ENCODE measurements around the gene ABHD14A.

Gene ABHD14A

DNA sequence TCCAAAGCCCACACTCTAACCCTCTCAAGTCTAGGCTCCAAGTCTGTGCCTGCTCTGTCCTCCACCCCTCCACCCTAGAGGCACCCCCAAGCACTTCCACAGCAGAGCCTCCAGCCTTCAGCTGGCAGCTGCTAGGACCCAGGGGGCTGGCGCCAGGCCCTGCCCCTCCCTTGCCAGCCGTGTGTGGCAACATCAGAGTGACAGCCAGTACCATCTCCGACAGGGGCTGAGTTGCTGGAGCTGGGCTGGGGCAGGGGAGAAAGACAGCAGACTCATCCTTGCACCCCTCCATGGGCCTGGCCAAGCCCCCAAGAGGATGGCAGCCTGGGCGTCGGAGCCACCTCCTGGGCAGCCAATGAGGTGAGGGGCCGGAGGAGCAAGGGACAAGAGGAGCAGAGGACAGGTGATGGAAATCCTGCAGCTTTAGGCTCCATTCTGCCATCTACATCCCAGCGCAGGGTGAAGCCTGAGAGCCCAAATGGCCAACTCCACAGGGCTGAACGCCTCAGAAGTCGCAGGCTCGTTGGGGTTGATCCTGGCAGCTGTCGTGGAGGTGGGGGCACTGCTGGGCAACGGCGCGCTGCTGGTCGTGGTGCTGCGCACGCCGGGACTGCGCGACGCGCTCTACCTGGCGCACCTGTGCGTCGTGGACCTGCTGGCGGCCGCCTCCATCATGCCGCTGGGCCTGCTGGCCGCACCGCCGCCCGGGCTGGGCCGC is 19.5 kb upstream of the ABHD14A start, which contains the start of gene GPR62:
Gene GPR62 (plus strand): TSS at position 207 of the 718 bp plus-strand sequence. CDS start 272 bp downstream, at position 479.
- no peak for DNase-seq (ENCODE audit: insufficient read length, low spot score)
- FAIRE-seq, result no peak

- FAIRE-seq, result no peak
- no peak for DNase-seq (ENCODE audit: insufficient read length, low spot score)
Observed at GRCh38 chr3:51955893-51956770, 18.7 kb upstream of the ABHD14A start.

DNA sequence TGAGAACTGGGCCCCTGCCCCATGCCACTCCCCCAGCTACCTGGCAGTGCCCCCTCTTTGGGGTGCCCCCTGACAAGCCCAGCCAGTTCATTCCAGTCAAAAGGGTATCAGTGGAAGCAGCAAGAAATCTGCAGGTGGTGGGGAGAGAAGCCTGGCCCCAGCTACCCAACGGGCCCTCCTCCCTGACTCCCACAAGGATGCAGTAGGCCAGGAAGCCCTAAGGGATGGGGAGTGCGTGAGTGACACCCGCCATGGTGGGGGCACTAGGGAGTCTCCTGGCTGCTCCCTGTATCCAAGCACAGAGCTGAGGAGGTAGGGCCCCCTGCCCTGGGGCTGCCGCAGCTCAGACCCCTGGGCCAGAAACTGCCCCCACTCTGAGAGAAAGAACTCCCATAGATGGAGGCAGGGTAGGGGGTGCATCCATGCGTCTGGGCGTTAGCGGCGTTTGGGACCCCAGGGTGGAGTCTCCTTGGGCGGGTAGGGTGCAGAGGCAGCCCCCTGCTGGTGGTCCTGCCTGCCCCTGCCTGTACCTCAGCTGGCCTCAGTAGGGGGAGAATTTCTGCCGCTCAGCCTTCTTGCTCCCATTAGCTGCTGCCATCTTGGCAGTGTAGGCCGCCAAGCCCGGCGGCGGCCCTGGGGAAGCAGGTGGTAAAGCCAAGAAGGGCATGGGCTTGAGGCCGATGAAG is 17.2 kb upstream of the ABHD14A start:
- DNase-seq (ENCODE audit: insufficient read length, low spot score), result no peak
- FAIRE-seq, result no peak

DNA sequence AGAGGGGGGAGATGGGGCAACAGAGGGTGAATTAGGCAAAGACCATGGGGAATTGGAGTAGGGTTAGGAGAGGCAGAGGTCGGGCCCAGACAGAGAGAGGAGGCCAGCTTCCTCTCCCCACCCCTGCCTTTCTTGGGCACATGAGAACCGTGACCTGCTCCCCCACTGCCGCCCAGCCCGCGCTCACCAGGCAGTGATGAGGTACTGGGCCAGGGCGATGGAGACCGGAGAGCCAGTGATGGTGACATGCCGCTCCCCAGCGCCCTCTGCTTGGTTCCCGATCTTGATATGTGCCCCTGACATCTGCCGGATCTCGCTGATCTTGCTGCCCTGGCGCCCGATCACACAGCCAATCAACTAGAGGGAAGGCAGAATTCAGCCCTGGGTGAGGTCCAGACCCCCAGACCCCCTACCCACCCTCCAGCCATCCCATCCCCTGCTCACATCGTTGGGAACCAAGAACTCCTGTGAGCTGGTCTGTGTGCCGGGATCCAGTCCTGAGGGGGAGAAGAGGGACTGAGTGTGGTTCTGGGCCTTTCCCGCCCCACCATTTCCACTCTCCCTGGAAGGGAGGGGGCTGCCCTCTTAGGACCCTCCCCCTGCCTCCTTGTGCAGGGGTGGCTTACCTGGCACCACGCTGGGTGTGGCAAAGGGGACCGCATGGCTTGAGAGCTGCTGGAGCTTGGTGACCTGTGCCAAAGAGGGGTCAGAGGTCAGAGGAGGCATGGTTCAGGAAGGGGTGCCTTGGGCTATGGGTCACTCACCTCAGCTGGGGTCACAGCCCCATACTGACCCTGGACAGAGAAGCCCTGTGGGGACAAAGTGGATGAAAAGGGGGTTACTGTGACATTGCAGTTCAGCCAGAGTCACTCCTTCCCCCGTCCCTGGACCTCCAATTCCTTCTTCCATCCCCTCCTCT is 16.0 kb upstream of the ABHD14A start:
- FAIRE-seq (no peak), DNase-seq (ENCODE audit: insufficient read length, low spot score) (no peak)

DNA sequence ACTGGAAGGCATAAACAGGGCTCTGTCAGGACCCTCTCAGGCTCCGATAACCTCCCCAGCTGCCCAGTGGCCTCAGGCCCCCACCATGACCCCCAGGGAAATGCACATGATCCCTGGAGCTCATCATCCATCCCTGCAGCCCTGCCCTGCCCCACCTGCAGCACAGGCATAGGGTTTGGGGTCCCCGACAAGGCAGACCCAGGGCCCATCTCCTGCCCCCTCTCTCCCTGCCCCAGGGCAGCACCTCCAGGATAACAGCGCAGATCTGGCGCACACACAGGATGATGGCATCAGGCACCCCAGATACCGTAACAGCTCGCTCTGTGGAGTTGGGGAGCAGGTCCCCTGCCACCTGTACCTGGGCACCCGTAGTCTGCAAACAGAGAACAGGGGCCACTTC is 15.2 kb upstream of the ABHD14A start:
- no peak for FAIRE-seq
- DNase-seq (ENCODE audit: insufficient read length, low spot score), result no peak

DNA sequence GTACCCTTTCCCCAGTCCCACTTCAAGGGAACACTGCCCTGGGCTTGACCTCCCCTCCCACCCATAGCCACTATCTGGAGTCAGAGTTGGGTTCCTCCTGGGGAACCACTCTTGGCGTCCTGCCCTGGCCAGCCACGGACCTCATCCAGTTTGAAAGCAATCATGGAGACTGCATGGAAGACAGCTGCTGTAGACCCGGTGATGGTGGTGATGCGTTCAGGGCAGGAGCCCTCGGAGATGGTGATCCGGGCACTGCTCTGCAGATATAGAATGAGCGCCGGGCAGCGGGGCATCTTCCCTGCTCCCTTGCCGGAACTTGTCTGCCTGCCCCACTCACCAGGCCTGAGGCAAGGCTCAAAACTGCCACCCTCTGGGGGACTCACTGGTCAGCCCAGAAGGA is 14.5 kb upstream of the ABHD14A start:
- FAIRE-seq (no peak), DNase-seq (ENCODE audit: insufficient read length, low spot score) (no peak)

GRCh38 chr3:51961011-51961410 is 13.9 kb upstream of the ABHD14A start:
- DNase-seq (ENCODE audit: insufficient read length, low spot score), result no peak
- FAIRE-seq, result no peak

GRCh38 chr3:51961602-51962569 is 13.0 kb upstream of the ABHD14A start:
- FAIRE-seq (no peak), DNase-seq (ENCODE audit: insufficient read length, low spot score) (no peak)

- FAIRE-seq (peak; percentile 48), DNase-seq (ENCODE audit: insufficient read length, low spot score) (no peak)
Observed at GRCh38 chr3:51962854-51963530, 11.9 kb upstream of the ABHD14A start.

- FAIRE-seq (no peak), DNase-seq (ENCODE audit: insufficient read length, low spot score) (no peak)
Observed at GRCh38 chr3:51963951-51964451, 10.9 kb upstream of the ABHD14A start.

- no peak for DNase-seq (ENCODE audit: insufficient read length, low spot score)
- peak; percentile 9 for FAIRE-seq
Observed at GRCh38 chr3:51964521-51964920, 10.3 kb upstream of the ABHD14A start.

DNA sequence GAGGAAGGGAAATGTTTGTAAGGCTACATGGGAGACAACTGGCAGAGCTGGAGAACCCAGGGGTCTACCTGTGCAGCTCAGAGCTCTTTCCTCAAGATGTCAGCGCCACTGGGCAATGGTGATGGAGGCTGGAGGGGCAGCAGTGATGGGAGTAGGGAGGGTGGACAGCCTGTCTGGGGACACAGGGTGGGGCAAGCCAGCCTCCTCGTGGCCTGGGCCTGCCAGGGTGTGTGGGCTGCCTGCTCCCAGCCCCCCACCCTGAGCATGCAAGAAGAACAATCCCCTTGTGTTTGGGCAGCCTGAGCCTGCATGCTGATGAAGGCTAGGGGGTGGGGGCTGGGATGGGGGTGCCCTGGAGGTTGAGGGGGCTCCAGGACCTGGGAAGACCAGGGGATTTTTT is 8.8 kb upstream of the ABHD14A start:
- DNase-seq (ENCODE audit: insufficient read length, low spot score) (no peak), FAIRE-seq (peak; percentile 20)

DNA sequence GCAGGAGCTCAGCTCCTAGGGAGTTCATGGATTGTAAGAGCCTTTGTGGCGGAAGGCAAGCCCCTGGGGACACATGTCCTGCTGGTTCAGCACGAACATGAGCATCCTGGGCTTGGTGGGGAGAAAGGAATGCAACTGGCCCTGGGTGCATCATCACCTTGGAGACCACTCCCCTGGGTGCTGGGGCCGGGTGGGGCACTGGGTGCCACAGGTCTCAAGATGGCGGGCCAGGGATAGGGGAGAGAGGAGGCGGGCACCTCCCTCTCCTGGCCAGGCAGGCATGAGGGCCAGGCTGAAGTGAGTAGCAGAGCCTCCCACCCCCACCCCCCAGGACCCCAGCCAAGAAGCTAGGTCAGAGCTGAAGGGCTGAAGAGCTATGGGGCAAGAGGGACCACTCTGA is 8.4 kb upstream of the ABHD14A start:
- FAIRE-seq, result no peak
- no peak for DNase-seq (ENCODE audit: insufficient read length, low spot score)

GRCh38 chr3:51966922-51967383 is 7.9 kb upstream of the ABHD14A start:
- FAIRE-seq (no peak), DNase-seq (ENCODE audit: insufficient read length, low spot score) (no peak)

GRCh38 chr3:51967384-51968169 is 7.3 kb upstream of the ABHD14A start, which contains the start of gene PCBP4:
Gene PCBP4, minus strand, starts transcription at chr3:51967454. Its CDS starts 6,214 bp downstream, at chr3:51961240.
- FAIRE-seq (no peak), DNase-seq (ENCODE audit: insufficient read length, low spot score) (peak; percentile 71)

DNA sequence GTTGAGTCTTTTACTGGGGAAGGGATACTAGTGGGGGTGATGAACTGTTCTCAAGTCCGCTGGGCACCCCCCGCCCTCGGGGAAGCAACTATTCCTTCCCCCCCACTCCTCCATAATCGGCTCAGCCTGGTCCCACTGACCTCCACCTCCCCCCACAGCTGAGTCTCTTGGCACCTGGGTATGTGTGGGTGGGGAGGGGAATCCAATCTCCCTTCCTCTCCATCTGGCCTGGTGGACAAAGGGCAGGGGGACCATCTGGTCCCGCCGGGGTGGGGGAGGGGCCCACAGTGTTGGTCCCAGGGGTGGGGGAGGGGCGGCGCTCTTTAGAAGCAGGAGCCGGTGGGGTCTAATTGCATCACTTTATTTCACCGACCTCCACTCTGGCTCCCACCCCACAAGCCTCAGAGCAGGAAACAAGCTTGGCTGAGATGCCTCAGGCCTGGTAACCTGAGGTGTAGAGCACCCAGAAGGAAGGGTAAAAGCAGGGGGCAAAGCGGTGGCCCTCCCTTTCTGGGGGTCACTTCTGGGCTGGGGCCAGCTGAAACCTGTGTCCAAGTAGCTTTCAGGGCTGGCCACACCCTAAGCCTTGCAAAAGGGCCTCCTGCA is 6.6 kb upstream of the ABHD14A start:
- DNase-seq (ENCODE audit: insufficient read length, low spot score) (peak; percentile 46), FAIRE-seq (peak; percentile 81)
